HG03095 (cell line): ENCODE measurements around the gene CCDC63.

ENCODE experiments used
- ATAC-seq: cut with Tn5 transposase; IDR thresholded peaks from one replicate; pipeline ENCODE4 v1.9.1; 2021; ENCODE audit warnings: moderate library complexity; ENCODE audit not compliant: unreplicated experiment

The CCDC63 gene

DNA sequence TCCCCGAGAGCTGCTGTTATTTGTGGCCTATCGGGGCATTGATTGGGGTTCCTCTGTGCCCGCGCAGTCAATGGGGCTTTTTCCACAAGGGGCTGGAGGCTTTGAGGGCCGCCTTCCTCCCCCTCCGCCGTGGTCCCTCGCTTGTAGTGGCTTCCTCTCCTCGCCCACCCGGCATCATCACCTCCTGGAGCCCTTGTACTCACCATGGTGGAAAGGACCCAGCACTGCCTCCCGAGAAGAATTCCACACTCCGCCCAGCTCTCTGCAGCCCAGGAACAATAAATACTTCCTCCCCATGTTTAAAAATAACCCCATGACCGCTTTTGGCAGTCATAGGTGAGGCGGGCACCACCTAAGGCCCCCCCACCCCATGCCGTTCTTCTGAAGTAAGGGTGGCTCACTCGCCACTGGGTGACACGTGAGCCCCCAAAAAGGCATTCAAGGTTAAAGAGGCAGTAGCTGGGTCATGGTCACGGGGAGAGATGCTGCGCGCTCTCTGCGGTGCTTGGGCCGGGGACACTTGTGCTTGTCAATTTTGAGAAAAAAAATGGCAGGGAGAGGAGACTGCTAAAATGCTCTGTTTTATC, 73.6 kb downstream of the CCDC63 start, which contains the start of gene MYL2:
Gene MYL2, minus strand, starts transcription at position 256 of the 587 bp plus-strand sequence. Its CDS starts 50 bp downstream, at position 206.
- no peak for ATAC-seq

DNA sequence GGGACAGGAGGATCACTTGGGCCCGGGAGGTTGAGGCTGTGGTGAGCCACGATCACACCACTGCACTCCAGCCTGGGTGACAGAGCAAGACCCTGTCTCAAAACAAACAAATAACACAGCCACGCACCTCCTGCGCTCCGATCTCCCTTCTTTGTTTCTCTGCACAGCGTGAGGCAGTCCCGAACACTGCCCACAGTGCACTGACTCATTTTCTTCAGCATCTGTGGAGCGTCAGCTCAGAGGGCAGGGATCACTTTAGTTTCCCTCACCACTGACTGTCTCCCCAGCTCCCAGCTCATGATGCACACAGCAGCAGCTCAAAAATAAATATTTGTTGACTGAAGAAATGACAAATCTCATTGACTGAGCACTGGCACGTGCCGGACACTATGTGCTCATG, 74.5 kb downstream of the CCDC63 start:
- no peak for ATAC-seq

GRCh38 chr12:110922652-110923051, 75.9 kb downstream of the CCDC63 start:
- no peak for ATAC-seq

- no peak for ATAC-seq
Observed at GRCh38 chr12:110923192-110923591, 76.4 kb downstream of the CCDC63 start.

- ATAC-seq = no peak
Observed at GRCh38 chr12:110923692-110924334, 77.0 kb downstream of the CCDC63 start.

GRCh38 chr12:110927546-110927945, 80.8 kb downstream of the CCDC63 start:
- no peak for ATAC-seq

DNA sequence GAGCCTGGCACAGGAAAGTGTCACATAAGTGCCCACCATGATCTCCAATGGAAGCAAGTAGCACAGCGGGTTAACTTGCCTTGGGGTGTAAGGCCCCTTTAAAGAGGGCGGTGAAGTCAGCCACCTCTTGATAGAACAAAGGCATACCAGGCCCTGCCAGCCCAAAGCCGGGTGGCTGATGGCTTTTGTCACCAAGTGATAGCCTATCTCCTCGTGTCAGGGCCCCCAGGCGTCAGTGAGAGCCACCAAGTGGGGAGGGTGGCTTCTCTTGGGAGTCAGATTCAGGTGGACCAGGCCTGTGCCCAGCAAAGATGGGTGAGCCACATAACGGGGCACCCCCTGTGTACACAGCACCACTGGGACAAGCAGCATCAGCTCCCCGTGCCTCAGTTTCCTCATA, 81.9 kb downstream of the CCDC63 start:
- ATAC-seq = no peak

DNA sequence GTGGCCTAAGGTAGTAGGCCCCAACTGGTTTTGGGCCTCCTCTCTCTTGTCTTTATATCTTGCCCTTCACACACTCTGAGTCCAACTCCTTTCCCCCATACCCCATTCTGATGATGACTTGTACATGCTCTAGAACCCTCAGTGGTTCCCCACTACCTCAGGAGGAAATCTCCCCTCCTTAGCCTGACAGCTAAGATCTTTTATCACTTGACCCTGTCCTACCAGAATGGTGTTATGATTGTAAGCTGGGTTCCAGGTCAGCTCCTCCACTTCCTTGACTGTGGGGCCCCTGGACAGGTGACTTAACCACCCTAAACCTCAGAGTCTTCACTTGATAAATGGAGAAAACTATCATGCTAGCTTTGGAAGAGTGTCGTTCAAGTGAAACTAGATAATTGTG, 83.0 kb downstream of the CCDC63 start:
- no peak for ATAC-seq

DNA sequence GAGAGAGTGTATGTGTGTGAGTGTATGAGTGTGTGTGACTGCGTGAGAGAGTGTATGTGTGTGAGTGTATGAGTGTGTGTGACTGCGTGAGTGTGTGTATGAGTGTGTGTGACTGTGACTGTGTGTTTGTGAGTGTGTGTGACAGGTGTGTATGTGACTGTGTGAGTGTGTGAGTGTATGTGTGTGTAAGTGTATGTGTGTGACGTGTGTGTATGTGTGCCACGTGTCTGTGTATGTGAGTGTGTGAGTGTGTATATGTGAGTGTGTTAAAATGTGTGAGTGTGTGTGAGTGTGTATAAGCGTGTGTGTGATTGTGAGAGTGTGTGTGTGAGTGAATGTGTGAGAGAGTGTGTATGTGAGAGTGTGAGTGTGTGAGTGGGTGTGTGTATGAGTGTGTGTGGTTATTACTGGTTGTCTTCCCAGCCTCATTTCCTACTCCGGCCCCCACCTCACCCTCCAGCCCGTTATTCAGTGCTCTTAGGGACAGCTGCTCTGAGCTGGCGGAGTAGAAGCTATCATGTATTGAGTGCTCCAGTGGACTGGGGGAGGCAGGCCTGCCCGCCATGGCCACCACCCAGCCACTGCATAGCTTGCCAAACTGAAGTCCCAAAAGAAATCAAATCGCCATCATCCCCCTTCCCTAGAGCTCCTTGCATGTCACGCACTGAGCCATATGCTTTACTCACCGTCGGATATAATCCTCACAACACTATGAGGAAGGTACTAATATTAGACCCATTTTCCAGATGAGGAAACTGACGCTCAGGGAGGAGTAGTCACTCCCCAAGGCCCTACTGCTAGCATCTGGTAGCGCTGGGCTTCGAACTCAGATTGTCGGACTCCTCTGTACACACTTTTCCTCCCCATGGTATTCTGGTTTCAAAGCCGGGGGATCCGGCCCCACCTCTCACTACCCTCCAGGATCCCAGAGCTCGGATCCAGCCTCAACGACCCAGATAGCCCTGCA, 83.8 kb downstream of the CCDC63 start:
- no peak for ATAC-seq

GRCh38 chr12:110931315-110931728, 84.5 kb downstream of the CCDC63 start:
- no peak for ATAC-seq

DNA sequence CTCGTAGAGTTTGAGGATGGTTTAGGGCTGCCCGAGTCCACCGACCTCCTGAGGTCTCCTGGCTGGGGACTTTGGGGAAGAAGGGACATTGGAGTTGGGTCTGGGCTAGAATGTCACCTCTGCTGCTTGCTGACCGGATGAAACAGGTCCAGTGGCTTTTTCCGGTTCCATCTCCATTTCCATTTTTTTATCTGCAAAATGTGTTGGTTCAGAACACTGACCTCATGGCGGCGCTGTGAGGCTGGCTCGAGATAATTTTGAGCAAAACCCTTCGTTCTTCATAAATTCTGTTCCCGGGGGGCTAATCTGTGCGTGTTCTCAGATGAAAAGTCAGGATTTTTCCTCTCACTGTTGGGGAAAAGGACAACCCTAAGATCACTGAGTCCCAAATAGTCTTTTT, 85.3 kb downstream of the CCDC63 start:
- no peak for ATAC-seq

DNA sequence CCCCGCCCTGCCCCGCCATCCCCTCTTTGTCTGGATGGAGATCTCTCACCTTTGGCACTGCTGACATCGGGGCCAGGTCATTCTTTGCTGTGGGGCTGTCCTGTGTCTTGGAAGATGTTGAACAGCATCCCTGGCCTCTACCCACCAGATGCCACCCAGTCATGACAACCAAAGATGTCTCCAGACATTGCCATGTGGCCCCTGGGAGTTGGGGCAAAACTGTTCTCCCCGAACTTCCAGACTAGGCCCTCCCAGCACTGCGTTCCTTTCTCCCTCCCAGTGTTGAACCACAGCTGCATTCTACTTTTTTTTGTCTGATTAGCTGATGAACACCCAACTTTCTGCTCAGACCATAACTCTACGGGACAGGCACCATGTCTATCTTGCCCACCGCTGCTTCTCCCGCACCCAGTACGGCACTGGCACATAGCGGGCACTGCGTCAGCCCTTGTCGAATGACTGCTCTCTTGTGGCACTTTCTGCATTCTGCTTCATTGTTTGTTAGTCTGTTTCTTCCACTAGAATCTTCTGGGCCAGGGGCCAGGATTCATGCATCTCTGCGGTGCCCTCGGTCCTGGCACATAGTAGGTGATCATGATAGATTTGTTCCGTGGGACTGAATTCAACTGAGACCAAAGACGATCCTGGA, 86.7 kb downstream of the CCDC63 start:
- no peak for ATAC-seq

- no peak for ATAC-seq
Observed at GRCh38 chr12:110934093-110934852, 87.5 kb downstream of the CCDC63 start.

- no peak for ATAC-seq
Observed at GRCh38 chr12:110935588-110935987, 88.8 kb downstream of the CCDC63 start.

GRCh38 chr12:110936367-110937103, 89.7 kb downstream of the CCDC63 start:
- no peak for ATAC-seq

GRCh38 chr12:110937104-110937641, 90.4 kb downstream of the CCDC63 start:
- ATAC-seq = no peak

GRCh38 chr12:110940296-110940695, 93.5 kb downstream of the CCDC63 start:
- no peak for ATAC-seq

GRCh38 chr12:110940933-110941332, 94.1 kb downstream of the CCDC63 start:
- no peak for ATAC-seq

GRCh38 chr12:110941391-110941790, 94.6 kb downstream of the CCDC63 start:
- no peak for ATAC-seq
